ENCODE results near the gene CEBPE.
A peak's percentile ranks its signal among the peaks of the same experiment; 100 is the strongest.
"Not testable (repeated sequence)": the region's sequence is repeated elsewhere in the genome, so short reads cannot be mapped to it uniquely, and the experiment has no call there.

CEBPE gene

DNA sequence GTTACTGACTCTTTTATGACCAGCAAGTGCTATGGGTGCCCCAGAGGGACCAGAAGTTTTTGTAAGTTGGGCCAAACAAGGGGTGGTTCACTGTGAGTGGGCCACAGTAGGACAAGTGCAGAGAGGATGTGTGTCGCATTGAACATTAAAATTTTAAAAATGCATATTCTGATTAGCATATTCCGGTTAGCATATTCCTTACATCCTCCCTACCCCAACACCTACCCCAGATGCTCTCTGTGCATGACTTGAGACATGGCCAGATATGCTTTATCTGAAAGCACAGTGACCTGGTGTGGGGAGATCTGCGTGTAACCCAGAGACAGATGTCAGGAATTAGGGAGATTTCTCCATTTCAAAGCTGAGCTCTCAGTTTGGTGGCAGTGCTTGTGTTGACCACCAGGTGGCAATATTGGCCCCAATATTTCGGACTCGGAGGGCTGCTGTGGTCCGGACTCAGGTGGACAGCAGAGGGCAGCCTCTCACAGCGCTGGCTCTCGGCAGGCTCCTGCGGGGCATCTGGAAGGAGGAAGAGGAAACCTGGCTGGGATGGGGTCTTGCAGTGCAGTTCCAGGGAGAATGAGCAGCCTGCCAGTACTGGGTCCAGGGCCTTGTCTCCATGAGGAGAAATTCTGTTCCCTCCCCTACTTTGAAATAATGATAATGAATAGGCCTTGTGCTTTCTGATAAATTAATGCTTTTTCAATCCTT is 1.6 kb upstream of the CEBPE start:
- peak; percentile 91 for DNase-seq

DNA sequence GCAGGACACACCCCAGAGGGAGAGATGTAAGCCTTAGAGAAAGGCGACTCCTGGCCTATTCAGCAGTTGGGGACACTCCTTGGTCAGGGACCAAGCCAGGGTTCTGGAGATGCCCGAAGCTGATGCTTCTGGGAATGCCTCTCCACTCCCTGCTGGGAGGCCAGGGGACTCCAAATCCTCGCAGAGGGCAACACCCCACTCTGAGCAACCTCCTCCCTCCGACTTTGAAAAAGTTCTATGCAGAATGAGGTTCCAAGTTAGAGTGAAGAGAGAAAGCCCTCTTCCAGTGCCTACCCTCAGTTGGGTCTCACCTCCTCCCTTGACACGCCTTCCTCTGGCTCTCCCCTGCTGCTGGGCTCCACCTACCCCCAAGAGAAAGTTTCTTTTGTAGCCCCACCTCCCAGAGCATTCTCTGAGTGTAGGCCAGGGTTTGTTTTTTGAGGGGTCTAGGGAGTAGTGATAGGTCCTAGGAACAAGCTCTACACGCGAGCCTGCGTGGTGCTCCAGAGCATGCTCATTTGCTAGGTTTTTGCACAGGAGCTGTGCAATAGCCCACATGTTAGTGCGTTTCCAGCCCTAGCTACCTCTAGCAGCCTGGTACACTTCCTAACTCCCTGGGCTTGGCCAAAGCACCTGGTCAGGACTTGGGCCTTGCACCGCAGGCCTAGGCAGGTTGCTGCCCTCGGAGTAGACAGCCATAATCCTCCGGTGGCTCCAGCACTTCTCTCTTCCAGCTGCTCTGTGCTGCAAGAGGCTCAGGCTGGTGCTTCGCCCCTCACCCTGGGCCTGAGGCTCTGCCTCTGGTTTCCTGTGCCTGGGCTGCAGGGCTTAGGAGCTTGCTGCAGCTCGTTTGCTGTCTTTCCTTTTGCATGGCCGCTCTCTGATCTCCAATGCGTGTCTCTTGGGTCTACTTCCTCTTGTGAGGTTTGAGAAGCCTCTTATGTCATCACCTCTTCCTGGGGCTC is 590 bp upstream of the CEBPE start:
- peak; percentile 37 for DNase-seq

DNA sequence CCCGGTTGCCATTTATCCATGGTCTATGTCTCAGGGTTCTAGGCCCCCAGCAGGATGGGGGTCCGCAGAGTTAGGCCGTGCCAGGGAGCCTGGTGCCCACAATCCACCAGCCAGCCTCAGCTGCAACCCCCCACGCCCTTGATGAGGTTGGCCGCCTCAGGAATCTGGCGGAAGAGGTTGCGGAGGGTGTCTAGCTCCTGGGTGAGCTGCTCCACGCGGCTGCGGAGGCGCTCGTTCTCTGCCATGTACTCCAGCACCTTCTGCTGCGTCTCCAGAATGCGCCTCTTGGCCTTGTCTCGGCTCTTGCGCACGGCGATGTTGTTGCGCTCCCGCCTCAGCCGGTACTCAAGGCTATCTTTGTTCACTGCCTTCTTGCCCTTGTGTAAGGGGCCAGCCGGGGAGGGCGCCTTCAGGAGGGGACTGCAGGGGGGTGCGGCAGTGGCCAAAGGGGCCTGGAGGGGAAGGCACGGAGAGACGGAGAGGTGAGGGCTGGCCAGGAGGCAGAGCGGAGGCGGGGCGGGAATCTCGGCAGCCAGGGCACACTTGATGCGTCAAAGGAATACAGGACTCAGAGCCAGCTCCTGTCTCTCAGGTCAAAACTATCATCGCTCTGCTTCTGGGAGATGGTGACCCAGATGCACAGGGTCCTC is 1.6 kb downstream of the CEBPE start:
- no peak for DNase-seq

DNA sequence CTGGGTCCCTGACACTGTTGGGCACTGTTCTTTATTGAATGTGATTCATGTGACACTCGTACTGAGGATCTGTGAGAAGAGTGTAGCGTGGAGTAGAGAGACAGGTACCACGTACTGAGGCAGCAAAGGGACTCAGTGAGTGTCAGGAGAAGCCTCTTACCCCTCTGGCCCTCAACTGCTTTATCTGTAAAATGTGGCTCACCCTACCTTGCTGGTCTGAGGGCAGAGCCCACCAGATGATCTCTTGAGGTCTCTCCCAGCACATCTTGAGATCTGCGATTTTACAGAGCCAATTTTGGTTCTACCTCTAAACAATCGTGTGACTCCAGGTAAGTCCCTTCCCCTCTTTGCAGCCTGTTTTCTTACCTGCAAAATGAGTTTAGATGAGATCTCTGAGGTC is 3.1 kb downstream of the CEBPE start:
- peak; percentile 18 for DNase-seq

DNA sequence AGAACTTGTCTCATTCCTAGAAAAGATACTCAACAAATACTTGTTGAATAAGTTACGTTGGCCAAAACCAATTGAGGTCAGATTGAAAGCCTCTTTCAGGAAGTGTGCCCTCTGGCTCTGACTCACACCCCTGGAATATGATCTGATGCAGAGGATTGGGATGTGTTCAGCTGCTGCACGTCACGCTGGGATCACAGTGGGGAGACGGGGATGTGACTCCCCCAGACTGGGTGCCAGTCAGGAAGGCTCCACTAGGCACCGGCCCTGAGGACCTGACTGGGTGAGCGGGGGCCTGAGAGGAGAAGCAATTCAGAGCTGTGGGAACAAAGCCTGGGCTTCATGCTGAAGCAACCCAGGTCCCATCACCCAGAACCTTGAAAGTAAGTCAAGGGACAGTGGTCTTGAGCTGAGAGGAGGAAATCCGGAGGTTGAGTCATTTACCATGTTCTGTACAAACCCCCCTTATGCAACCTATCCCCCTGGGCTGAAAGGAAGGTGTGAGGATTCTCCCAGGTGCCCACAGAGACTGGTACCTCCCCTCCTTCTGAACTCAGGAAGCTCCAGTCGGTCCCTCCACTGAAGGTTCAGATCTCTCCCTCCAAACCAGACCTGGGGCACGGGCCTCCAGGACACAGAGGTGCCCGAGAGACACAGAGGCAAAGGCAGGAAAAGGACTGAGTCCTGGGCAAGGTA is 3.9 kb downstream of the CEBPE start:
- DNase-seq = no peak

DNA sequence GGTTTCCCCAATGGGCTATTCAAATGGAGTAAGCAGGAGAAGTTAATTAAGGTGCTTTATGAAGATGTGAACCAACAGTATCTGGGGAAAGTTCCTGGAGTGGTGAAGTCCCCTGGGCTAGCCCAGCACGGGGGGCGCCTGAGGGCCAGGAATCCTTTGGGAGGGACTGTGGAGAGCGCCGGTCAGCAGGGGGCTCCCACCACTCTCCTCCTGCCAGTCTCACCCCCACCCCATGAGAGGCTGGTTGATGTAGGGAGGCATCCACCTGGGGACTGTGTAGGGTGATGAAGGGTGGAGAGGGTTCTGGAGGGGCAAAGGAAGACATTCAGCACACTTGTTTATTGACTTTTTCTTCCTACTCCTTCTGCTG is 4.4 kb downstream of the CEBPE start:
- DNase-seq = no peak

DNA sequence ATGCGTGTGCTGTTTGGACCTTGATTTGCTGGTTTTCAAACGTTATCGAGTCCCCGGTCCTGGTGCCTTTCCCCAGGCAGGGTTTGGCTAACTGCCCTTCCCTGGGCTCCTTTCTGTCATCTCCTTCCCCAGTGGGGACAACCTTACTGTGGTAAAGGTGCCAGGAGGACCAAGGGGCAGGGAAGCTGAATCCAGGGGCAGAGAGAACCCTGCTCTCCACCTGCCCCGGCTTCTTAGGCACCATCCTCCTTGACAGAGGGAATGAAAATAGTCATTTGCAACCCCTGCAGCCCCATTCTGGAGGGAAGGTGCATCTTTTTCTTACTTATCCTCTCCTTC is 5.0 kb downstream of the CEBPE start:
- no peak for DNase-seq

DNA sequence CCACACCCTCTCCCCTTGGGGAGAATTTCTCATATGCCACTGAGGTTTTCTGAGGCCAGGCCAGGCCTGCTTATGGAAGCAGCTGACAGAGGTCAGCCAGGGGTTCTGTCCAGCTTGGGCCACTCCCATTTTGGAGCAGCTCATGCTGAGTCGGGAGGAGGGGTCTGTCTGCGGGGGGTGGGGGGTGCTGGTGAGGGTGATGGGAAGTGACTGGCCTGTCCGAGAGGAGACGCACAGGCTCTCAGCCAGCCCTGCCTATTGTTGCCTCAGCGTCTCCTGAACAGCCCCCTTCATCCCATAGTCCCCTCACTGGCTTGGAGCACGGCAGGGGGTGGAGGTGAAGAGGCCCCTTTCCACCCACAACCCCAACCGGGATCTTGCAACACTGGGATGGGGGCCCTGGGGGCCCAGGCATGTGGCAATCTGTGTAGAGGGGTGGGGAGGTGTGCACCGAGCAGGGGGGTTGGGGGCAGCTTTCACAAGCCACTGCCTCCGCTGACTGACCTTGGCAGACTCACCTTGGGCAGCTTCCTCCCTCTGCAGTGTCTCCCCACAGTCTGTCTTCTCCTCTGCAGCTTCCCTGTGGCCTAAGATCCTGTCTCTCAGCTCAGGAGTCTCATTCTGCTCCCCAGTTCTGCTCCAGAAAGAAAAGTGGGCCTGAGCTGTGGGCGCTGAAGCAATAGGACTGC is 5.5 kb downstream of the CEBPE start:
- DNase-seq = peak; percentile 57

DNA sequence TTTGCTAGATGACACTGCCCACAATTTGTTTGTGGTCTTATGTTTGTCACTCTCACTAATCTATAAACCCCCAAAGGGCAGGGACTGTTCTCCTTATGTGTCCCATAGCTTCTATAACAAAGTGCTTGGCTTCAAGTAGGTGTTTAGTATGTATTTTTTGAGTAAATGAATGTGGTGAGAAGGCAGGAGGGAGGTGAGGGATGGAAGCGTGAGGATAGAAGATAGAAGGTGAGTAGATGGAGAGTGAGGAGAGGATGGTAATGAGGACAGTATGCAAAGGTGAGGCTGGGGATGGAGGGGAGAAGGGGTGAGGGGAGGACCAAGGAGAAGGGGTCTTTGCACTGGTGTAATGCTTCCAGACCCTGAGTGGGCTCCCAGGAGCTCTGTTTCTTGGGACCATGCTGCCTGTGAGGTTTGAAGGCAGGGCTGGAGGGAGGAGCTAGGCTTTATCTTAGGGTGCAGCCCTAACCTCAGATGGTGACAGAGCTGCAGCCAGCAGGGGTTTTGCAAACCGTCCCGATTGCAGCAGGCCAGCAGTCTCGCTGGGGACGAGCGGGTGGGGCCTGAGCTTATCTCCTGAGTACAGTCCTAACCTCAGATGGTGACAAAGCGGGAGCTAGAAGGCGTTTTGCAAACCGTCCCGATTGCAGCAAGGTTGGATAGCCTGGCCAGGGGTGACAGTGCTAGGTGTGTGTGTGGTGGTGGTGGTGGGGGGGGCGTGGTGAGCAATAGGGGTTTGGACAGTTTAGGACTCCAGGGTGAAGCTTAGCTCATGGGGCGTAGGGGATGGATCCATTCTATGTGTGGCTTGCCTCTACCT is 6.5 kb downstream of the CEBPE start:
- DNase-seq = peak; percentile 96

DNA sequence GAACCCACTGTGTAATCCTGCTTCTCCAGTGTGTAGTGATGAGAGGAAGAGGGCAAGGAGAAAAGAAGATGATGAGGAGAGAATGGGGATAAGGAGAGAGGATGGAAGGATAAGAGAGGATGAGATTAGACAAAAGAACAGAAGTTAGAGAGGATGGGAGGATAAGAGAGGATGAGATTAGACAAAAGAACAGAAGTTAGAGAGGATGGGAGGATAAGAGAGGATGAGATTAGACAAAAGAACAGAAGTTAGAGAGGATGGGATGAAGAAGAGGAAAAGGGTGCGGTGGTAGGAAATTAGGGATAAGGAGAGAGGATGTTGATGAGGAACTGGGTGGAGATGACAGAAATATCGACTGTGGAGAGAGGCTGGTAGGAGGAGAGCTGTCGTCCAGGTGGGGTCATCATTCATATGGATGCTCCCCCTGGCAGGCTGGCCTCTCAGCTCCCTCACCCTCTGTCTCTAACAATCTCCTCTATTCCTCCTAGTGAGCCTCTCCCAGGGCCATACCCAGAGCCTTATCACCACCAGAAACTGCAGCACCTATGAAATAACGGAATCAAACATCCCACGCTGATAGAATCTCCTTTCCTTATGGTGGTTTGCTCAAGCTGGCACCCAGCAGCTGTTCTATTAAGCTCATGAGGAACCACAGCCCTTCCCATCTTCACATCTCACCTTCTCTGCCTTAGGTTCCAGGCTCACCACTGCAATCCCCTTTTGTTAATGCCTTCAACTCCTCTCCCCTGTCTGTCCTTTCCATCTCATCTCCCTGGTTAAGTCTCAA is 8.3 kb downstream of the CEBPE start:
- DNase-seq = peak; percentile 35

DNA sequence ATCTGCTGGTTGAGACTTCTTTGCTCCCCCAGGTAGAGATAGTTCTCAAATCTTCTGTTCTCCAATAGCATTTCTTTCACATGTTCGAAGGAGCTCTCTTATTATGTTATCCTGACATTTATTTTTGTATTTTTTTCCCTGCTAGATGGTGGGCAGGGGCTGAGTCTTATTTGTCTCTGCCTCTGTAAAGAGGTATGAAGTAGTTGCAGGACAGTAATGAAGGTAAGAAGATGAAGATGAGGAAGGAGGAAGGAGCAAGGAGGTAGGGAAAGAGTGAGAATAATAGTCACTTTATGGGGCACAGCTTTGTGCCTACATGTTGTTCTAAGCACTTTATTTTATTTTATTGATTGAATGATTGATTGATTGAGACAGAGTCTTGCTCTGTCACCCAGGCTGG is 9.3 kb downstream of the CEBPE start:
- DNase-seq = no peak

DNA sequence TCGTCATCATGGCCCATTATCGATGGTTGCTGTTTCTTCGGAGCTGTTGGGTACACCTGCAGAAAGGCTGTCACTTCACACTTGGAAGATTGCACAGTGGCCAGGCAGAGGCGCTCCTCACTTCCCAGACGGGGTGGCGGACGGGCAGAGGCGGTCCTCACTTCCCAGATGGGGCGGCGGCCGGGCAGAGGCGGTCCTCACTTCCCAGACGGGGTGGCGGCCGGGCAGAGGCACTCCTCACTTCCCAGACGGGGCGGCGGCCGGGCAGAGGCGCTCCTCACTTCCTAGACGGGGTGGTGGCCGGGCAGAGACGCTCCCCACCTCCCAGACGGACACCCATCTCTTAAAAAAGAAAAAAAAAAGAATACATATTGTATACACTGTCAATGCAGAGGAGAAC is 10.9 kb downstream of the CEBPE start:
- DNase-seq = not testable (repeated sequence)

DNA sequence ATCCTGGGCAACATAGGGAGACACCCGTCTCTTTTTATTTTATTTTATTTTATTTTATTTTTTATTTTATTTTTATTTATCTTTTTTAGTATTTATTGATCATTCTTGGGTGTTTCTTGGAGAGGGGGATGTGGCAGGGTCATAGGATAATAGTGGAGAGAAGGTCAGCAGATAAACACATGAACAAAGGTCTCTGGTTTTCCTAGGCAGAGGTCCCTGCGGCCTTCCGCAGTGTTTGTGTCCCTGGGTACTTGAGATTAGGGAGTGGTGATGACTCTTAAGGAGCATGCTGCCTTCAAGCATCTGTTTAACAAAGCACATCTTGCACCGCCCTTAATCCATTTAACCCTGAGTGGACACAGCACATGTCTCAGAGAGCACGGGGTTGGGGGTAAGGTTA is 11.4 kb downstream of the CEBPE start:
- not testable (repeated sequence) for DNase-seq

DNA sequence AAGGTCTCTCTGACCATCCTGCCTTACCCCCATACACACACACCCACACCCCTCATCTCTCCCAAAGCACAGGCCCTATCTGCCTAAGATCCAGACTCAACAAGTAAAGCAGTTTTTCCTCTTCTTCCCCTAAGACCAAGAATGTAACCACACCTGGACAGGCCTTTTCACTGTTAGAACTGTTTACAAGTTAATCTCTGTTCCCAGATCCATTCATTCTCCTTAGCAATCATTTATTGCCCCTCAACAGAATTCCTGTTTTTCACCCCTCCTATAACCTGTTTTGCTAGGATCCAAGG is 12.4 kb downstream of the CEBPE start:
- DNase-seq = no peak

DNA sequence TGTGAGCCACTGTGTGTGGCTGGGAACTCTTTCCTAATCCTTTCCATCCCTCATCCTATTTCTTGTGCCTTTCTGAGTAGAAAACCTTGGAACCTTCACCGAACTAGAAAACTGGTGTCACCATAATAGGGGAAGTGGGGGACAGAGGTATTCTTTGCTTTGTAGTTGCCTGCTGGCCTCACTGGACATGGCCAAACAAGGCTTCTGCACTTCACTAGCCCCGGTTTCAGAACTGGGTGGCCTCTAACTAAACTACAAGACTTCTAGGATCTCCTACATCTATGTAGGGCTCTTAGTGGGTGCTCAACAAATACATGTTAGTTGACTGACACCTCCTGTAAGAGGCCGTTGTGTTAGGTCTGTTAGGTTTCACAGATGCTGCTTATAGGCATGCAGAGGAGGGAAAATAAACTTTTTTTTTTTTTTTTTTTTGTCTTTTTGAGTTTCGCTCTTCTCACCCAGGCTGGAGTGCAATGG is 13.7 kb downstream of the CEBPE start:
- no peak for DNase-seq

DNA sequence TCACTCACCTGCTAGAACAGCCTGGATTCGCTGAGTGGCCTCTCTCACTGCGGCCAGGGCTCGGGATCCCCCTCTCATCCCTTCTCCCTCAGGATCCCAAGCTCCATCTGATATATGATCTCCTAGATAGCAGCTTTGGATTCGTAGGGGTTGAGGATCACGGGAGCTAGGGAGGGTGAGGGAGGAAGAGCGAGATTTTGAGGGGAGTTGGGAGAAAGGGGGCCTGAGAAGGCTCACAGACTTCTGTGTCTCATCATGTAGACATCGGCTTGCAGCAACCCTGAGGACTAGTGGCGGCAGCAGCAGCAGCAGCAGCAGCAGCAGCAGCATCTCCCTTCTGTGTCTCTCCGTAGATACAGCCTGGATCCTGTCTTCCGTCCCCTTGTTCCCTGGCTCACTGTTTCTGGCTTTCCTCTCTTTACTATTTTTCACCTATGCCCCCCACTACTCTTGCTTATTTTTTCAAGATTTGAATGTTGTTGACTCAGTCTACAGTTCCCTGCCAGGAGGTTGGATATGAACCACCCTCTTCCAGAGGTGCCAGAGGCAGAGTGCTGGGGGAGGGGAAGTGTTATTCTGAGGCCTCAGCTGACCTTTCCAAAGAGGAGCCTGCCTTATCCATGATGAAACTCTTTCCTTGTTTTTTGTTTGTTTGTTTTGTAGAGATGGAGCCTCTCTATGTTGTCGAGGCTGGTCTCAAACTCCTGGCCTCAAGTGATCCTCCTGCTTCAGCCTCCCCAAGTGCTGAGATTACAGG is 14.3 kb downstream of the CEBPE start, which contains the start of gene CIROP:
Gene CIROP, minus strand, starts transcription at position 399 of the 757 bp plus-strand sequence. Its CDS starts 69 bp downstream, at position 330.
- DNase-seq = no peak

DNA sequence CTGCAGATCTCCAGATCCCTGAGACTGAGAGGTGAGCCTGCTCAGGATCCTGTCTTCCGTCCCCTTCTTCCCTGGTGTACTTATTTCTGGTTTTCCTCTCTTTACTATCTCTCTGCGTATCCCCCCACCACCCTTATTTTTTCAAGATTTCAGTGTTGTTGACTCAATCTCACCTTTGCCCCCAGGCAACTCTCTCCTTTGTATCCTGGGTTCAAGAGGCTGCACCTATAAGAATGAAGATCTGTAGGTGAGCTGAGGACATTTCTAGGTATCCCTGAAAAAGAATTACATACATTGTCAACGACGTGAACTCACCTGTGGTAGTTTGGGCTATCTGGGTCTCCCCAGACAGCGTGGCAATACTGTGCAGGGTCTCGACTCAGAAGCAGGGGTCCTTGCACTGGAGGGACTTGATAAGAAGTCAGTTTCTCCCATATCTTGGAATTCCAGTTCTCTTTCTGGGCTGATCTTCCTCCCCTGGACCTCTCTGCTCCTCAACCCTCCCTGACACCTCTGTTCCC is 14.9 kb downstream of the CEBPE start:
- no peak for DNase-seq

DNA sequence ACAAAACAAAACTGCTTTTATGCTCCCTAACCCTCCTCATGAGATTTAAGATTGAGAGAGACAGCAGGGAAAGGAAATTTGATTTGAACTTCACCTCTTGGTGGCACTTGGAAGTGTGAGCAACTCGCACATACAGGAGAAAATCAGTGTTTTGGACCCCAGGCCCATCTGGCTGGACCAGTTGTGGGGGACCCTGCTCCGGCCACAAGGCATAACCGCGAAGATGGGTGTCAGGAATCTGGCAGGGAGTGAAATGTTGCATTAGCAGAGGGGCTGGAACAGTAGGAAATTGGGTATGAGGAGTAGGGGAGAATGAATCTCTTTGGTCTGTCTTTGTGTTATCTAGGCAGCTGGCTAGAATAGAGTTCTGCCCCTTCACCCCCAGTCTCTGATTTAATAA is 15.5 kb downstream of the CEBPE start:
- no peak for DNase-seq

DNA sequence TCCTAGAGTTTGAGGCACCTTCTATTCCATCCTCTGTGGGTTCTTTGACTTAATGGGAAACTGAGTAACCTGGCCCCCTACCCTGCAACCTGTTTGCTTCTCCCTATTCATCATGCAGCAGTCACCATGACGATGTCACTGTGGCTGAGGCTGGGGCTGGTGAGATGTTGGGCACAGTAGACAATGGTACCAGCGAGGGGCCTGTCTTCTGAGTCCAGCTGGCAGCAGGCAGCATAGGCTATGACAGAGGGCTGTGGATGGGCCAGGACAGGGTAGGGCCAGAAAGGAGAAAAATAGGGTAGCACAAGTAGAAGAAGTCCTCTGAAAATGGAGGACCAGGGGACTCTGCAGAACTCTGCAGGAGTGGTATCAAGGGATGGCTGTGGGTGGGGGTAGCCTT is 16.3 kb downstream of the CEBPE start:
- DNase-seq = no peak

Data from OCI-M1 (cell line).